TTC549 (cell line): ENCODE measurements around the gene AP3B1.
"Not testable (repeated sequence)": the region's sequence is repeated elsewhere in the genome, so short reads cannot be mapped to it uniquely, and the experiment has no call there.

Source experiments
- FAIRE-seq: peaks from 2 replicates; lab custom pipeline; 2012; peaks lifted over from hg19 to GRCh38; lab: Jason Lieb, UNC

AP3B1 gene

DNA sequence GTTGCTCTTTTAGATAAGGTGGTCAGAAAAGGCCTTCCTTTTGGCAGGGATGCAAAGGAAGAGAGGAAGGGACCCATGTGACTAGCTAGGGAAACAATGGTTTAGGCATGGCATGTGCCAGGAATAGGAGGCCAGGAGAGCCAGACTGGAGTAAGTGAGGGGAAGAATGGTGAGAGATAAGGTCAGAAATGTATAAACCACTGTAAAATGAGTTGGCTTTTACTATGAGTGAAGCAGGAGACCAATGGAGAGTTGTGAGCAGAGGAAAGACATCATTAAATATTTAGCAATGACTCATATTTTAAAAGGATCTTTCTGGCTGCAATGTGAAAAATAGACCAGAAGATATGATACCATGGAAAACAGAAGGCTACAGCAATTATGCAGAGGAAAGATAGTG lies 50.9 kb downstream of the AP3B1 start:
- FAIRE-seq, result no peak

DNA sequence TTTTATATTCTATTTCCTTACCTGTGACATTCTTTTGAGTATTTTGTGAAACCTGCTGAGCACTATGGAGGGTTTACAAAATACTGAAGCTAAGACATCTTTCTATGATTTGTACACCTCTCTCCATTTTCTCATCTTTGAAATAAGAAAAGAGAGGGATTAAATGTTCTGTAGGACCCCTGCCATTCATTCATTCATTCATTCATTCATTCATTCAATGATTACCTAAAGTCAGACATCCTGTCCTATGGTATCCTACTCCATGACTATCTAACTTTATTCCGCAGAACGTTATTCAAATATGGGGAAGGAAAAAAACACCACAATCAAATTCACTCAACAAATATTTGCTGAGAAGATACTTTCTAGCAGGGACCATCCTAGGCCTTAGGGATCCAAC lies 51.4 kb downstream of the AP3B1 start:
- FAIRE-seq, result no peak

DNA sequence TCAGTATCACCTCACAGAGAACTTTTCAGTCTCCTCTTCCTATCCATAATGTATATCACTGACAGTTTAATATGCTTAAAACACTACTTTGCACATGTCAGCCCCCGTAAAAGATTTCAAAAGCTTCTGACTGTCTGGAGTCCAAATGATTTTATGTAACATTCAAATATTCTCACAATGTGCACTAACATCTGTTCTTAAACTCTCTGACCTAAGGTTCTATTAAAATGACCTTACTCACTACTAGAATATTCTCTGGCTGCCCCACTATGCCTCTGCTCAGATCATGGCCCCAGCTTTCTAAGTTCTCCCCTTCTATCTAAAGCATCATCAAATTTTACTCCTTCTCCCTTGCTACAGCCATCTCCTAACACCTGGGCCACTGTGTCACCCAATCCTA lies 52.5 kb downstream of the AP3B1 start:
- no peak for FAIRE-seq

DNA sequence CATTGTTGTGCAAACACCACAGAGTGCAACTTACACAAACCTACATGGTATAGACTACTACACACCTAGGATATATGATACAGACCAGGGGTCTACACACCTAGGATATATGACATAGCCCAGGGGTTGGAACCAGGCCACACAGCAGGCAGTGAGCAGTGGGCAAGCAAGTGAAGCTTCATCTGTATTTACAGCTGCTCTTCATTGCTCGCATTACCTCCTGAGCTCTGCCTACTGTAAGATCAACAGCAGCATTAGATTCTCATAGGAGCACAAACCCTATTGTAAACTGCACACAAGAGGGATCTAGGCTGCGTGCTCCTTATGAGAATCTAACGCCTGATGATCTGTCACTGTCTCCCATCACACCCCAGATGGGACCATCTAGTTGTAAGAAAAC lies 56.6 kb downstream of the AP3B1 start:
- no peak for FAIRE-seq

DNA sequence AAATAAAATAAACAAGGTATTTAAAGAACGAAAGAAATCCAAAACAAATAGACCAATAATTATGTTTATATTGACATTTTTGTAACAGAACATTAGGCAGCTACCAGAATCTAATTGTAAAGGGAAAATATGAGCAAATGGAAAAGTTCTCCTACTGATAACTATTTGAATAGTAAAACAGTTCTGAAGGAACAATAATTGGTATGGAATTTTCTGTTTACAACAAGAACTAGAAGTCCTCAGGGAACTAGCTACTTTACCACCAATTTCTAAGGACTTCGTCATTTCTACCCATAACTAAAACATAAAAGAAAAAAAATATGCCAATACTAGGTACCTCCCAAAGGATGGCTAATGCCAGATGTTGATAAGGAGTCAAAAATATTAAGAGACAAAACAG lies 58.5 kb downstream of the AP3B1 start:
- FAIRE-seq, result no peak

DNA sequence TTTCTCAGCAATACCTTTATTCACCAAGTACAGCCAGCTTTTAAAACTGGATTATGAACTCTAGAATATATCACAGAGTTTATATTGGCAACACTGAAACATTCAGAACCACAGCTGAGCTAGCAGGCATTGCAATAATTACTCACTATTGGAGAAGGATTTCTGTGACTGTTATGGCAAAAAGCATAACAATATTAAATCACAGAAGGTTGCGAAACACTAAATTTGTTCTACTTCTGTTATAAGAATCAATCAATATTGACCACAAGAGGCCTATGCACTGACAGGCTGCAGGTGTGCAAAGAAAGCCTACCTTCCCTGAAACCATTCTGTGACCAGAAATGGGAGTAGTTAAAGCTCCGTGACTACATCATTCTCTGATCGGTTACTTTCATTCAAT lies 59.2 kb downstream of the AP3B1 start:
- FAIRE-seq, result no peak

DNA sequence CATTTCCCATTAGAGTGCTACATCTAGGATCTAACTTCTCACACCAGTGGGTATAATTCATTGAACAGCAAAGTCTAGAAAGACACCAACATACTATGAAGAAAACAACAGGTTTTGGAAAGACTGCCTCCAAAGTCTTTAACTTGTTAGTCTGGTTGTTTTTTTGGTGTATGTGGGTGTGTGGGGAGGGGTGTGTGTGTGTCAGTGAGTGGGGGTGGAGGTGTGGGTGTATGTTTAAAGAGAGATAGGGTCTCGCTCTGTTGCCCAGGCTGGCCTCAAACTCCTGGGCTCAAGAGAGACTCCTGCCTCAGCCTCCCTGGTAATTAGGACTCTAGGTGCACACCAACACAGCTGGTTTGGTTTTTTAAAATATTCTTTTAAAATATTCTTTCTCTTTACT lies 59.7 kb downstream of the AP3B1 start:
- no peak for FAIRE-seq

DNA sequence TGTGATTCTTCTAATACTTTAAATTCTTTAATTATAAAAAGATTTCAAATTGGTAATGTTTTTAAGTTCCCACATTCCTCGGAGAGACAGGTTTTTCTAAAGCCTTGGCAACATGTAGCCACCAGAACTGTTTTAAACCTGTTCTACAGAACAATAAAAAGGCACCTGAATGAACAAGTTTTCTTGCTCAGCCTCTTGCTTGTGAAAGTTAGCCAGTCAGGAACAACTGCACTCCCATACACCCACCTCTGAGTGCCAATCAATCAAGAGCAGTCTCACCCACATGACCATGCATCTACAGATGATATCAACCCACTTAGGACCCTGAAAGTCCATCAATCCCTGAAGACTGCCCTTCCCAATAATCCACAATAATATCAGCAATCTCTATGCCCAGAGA lies 62.3 kb downstream of the AP3B1 start:
- no peak for FAIRE-seq

DNA sequence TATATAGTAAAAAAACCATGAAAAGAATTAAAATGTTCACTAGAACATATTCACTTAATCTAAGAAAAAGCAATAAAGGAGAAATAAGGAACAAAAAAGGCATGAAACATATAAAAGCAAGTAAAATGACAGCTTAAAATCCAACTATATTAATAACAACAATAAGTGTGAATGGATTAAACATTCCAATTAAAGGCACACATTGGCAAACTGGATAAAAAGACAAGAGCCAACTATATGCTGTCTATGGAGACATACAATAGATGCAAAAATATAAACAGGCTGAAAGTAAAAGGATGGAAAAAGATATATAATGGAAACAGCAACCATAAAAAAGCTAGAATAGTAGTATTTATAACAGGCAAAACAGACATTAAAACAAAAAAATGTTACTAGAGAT lies 70.1 kb downstream of the AP3B1 start:
- FAIRE-seq, result peak; percentile 25

DNA sequence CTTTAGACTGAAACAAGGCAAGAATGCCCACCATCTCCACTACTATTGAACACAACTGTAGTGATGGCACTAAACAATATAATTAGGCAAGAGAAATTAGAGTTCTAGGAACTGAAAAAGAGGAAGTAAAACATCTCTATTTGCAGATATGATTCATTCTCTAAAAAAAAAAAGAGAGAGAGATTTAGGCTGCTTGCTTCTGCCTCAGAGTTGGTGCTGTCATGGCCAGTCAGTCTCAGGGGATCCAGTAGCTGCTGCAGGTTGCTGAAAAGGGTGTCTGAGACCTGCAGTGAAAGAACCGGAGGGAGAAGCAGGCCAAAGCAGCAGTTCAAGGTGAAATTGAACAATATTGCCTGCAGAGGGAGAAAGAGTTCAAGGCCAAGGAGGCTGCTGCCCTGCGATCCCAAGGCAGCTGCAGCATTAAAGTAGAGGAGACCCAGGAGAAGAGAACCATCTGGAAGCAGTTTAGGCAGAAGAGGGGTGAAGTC lies 72.5 kb downstream of the AP3B1 start:
- FAIRE-seq, result no peak

DNA sequence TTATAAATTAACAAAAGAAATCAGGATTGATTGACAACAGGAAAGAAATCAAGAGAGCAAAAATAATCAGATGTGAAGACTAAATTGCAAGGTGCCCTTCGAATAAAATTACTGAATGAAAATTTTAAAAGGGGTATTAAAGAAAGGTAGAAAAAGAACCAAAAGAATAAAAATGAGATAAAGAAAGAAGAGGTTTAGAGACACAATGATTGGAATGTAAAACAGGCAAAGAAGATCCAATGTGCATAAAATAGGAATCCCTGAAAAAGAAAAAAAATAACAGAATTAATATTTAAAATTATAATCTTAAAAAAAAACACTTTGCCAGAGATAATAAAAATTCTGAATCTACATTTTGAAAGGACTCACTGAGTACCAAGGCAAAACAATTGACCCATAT lies 73.0 kb downstream of the AP3B1 start:
- FAIRE-seq, result peak; percentile 17

DNA sequence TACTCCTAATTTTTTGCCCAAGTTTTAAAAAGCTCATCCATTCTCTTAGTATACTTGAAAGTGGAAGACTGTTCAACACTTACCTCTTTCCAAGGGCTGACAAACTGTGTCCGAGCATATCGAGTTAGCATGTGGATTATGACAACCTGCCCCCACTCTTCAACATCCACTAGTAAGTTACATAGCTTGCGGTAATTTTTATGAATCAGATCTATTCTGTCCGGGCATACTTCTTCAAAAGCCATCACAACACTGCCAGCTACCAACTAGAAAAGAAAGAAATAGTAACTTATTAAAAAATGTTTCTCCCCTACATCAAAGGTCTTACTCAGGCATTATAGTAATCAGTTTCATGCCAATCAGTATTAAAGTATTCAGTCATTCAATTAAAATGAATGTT lies 78.5 kb downstream of the AP3B1 start:
- FAIRE-seq, result no peak

DNA sequence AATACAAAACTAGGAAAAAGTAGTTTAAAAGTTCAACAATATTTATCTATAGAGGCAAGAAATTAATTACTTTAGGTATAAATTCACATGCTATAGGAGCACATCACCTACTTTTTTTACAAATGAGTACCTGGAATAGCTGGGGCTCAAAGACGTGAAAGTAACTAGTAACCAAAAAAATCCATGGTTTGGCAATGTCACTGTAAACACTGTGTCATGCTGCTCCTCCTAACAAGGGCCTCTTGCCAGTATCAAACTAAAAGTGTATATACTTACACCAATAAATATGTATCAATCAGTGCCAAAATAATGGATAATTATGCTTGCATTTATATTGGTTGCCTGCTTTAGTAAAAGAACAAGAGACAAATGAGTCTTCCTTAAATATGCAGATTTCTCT lies 78.9 kb downstream of the AP3B1 start:
- FAIRE-seq, result no peak

DNA sequence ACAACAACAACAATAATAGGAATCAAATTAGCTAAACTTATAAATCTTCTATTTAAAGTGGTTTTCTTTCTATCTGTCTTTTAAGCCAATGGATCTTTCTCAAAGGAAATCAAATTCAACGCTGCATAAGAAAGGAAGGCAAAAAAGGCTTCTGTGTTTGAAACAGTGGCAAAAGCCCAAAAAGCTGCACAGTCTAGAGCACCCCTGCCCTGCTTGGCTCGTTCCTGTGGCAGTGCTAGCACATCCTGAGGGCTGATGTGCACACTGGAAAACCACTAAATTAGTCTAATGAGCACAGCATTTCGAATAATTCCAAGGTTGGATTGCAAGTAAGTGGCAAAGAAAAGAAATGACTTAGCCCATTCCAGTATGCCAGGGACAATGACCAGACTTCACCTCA lies 80.7 kb downstream of the AP3B1 start:
- no peak for FAIRE-seq

DNA sequence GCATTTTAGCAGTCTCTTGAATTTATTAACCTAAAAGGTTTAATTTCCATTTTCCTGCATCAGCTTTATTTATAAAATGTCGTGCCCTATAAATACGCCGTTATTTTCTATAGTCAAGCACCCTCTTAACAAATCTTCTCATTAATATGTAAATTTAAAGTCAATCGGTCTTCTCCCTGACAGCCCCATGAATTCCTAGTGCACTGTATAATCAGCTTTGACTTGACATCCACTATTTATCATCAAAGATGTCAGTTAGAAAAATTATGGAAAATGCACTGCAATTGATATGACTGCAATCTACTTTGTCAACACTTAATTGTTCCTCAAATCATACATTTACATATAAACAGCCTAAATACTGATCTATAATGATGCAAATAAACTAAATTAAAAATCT lies 83.4 kb downstream of the AP3B1 start:
- FAIRE-seq, result no peak

DNA sequence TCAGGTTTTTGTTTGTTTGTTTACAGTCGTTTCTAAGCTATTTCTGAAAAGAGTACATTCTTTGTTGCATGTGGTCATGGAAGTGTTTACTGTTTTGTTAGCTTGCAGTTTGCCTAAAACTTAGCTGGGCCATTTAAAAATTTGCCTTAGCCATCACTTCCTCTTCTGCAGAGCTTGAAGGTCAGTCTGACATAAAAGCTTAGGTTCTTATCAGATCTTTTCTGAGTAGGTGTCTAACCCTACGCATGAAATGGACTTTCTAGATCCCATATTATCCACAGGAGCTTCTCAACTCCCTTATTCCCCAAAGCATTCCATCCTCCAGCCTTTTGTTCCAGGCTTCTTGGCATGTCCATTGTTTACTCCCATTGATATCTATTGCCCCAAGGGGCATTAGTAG lies 90.3 kb downstream of the AP3B1 start:
- no peak for FAIRE-seq

DNA sequence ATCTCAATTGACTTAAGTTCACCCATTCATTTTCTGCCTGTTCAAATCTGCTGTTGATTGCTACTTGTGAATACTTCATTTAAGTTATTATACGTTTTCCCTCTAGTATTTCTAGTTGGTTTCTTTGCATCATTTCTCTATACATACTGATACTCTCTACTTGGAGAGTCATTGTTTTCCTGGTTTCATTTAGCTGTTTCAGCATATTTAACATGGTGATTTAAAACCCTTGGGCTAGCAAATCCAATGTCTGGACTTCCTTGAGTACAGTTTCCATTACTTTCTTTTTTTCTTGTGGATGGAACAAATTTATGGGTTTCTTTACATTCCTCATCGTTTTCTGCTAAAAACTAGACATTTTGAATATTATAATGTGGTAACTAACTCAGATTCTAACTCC lies 90.7 kb downstream of the AP3B1 start:
- no peak for FAIRE-seq

DNA sequence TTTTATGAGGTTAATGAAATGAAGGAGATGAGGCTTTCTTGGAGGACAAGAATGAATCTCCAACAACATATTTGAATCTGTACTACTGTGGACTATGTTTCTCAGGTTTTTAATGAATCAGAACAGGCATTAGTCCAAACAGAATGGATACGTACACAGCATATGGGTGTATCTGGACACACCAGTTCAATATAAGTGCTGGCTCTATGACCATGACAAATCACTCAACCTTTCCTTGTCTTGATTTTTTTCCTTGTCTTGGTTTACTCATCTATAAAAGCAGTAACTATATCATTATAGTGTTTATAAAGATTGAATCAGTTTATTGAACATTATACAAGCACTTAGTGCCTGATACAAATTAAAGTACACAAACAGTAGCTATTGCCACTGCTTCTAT lies 104.1 kb downstream of the AP3B1 start:
- no peak for FAIRE-seq

DNA sequence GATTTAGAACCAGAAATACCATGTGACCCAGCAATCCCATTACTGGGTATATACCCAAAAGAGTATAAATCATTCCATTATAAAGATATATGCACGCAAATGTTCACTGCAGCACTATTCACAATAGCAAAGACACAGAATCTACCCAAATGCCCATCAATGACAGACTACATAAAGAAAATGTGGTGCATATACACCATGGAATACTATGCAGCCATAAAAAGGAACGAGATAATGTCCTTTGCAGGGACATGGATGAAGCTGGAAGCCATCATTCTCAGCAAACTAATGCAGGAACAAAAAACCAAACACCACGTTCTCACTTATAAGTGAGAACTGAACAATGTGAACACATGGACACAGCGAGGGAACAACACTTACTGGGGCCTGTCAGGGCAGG lies 105.8 kb downstream of the AP3B1 start:
- FAIRE-seq, result not testable (repeated sequence)

DNA sequence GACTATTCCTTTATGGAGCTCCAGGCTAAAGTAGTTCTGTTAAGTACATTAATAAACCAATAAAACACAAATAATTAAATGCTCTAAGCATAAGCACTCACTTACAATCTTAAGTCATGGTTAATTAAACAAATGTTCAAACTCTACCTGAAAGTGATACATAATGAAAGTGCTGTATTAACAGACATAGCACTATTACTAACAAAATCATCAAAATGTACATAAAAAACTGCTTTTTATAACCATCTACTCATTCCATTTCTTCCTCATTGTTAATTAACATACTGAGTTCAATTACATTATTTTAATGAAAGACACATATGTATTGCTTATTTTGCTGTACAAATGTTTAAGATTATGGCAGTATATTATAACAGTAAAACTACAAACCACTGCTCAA lies 107.3 kb downstream of the AP3B1 start:
- FAIRE-seq, result no peak

DNA sequence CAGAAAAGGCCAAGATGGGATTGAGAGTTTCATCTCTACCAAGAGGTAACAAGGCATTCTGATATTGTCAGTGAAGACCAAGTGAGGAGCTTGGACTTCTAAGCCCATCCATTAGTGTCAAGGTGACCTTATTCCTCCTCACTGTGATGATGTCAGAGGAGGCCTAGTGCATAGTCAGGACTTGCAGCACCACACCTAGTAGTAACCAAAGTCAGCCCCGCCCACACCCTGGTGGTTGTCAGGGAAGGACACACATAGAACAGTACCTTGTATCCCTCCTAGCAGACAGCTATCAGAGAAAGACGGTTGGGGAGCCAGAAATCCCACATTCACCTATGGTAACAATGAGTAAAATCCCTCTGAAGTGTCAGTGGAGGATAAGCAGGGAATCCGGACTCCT lies 111.7 kb downstream of the AP3B1 start:
- no peak for FAIRE-seq

DNA sequence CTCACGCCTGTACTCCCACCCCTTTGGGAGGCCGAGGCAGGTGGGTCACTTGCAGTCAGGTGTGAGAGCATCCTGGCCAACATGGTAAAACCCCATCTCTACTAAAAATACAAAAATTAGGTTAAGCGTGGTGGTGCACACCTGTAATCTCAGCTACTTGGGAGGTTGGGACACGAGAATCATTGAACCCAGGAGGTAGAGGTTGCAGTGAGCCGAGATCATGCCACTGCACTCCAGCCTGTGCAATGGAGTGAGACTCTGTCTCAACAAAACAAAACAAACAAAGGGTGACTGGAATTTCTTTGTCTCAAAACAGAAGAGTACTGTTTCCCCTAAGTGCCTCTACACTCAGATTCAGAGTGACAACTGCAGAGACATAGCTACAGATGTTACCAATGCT lies 116.1 kb downstream of the AP3B1 start:
- no peak for FAIRE-seq

DNA sequence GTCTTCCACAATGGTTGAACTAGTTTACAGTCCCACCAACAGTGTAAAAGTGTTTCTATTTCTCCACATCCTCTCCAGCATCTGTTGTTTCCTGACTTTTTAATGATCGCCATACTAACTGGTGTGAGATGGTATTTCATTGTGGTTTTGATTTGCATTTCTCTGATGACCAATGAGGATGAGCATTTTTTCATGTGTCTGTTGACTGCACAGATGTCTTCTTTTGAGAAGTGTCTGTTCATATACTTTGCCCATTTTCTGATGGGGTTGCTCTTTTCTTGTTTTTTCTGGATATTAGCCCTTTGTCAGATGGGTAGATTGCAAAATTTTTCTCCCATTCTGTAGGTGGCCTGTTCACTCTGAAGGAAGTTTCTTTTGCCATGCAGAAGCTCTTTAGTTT lies 124.2 kb downstream of the AP3B1 start:
- FAIRE-seq, result not testable (repeated sequence)

DNA sequence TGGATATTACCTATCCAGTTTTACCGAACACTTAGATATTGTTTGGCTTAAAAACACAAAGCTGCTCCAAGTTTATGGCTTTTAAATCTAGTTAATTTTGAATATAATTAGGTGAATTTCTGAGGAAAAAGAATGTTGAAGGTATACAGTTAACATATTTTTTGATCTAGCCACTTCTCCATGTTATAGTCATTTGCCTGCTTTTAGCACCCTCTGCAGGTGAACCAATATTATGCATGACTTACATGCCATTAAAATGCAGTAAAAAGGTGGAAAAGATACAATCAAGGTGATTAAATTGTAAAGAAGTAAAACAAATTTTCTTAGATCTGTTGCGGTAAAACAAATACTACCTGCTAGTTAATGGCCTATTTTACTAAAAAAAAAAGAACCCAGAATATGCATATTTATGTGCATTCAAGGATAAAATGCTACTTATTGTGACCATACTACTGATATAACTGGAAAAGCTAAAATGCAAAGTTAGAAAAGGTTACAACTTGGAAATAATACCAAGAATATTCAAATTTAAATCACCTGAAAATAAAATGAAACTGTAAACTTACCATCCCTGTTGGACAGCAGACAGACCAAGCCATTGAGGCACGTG lies 132.1 kb downstream of the AP3B1 start:
- FAIRE-seq, result peak; percentile 91

DNA sequence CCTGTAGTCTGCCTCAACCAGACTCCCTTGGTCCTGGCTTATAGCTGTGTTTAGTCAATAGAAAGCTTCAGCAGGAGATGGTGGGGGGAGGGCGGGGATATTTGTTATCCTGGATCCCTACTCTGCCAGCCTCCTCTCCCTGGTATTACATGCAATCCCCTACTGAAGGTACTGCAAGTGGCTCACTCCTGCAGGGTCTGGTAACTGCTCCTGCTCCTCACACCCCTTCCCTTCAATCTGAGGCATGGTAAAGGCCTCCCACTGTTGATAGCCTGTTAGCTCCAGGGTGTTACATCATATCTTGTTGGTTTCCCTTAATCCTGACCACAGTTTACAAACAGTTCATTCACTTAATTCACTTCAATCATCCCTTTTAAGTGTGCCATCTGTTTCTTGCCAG lies 137.5 kb downstream of the AP3B1 start:
- FAIRE-seq, result no peak
